Sigmoid colon (tissue), 7 donors: ENCODE data around the gene STX7. TPM values are rescaled to one million over a fixed set of nuclear protein-coding genes. Genes with fewer than 3 reads are reported as not detected.

Experiments used
- DNase-seq: peaks from one replicate; pipeline ENCODE4 v3.0.0-alpha.2; 2019
- H3K27ac ChIP-seq, 4 donors: fragments of 200-600 bp; sonication (generic); one replicate each; pipeline ENCODE4 v1.5.1; 2016 to 2019; ENCODE audit warnings: mild to moderate bottlenecking in 1 of 4
- H3K27me3 ChIP-seq, 3 donors: fragments of 200-600 bp; sonication (generic); one replicate each; pipeline ENCODE4 v1.5.1; 2019; ENCODE audit warnings: mild to moderate bottlenecking in 1 of 3
- H3K36me3 ChIP-seq, 4 donors: fragments of 200-600 bp; sonication (generic); one replicate each; pipeline ENCODE4 v1.5.1; 2016 to 2019
- H3K4me1 ChIP-seq, 4 donors: fragments of 200-600 bp; sonication (generic); one replicate each; pipeline ENCODE4 v1.5.1; 2017 to 2019
- H3K4me3 ChIP-seq, 4 donors: fragments of 200-600 bp; sonication (generic); one replicate each; pipeline ENCODE4 v1.5.1; 2017 to 2019; ENCODE audit warnings: mild to moderate bottlenecking in 2 of 4, moderate library complexity in 1 of 4
- H3K9me3 ChIP-seq, 4 donors: fragments of 200-600 bp in 3 of 4; sonication (generic) in 3 of 4; one replicate each; pipeline versions ENCODE4 v1.5.1 to v1.6.1; 2013 to 2019
- EP300 ChIP-seq, 4 donors: sonication (generic); formaldehyde crosslinking; IDR thresholded peaks; one replicate each; pipeline ENCODE4 v1.6.1; 2017; ENCODE audit warnings: antibody characterized with exemption in 4 of 4
- POLR2A ChIP-seq, 2 donors: fragments of 450-650 bp; IDR thresholded peaks; one replicate each; pipeline ENCODE4 v1.6.1; 2016; ENCODE audit warnings: antibody characterized with exemption in 2 of 2, mild to moderate bottlenecking in 2 of 2, moderate library complexity in 2 of 2
- POLR2AphosphoS5 ChIP-seq, 4 donors: sonication (generic); formaldehyde crosslinking; IDR thresholded peaks; one replicate each; pipeline ENCODE4 v1.6.1; 2017; ENCODE audit warnings: antibody characterized with exemption in 4 of 4
- WGBS, 2 donors: extraction: QIAGEN DNeasy Blood & Tissue Kit; methylation state at CpG; one replicate each; pipeline ENCODE4 v1.1.7; 2013; 5-methylcytosine and 5-hydroxymethylcytosine counted together
- intact Hi-C: fragments of 100-400 bp; cut with DNase I; formaldehyde crosslinking; loops from one replicate; pipeline ENCODE4 v1.15.1; 2023
- polyA plus RNA-seq, 3 donors: library from polyadenylated mRNA; stranded (reverse); fragments of 200-250 nt; gene quantifications; one replicate each; pipeline ENCODE4 v1.2.3, GENCODE V29; 2013
- total RNA-seq, 4 donors: library from RNA; depleted of rRNA; stranded (reverse); fragments of >200 nt; gene quantifications; one replicate each; pipeline ENCODE4 v1.1.0, GENCODE V29; 2016
- TF ChIP-seq, protein P1 (sequence below), 4 experiments: fragments of 450-650 bp in 3 of 4; fragments of 200-600 bp in 1 of 4; IDR thresholded peaks; one replicate each; pipeline ENCODE4 v1.5.1; 2016 to 2019; ENCODE audit warnings: antibody characterized with exemption in 4 of 4, mild to moderate bottlenecking in 3 of 4, moderate library complexity in 2 of 4
- donor health status: healthy with polysubstance abuse.
- donor health status: Bipolar disorder and iron deficiency.
- donor health status: healthy.

STX7 gene
- total and polyA plus RNA-seq, 7 donors: 27.1 to 72.5 (median 44.6) TPM

DNA sequence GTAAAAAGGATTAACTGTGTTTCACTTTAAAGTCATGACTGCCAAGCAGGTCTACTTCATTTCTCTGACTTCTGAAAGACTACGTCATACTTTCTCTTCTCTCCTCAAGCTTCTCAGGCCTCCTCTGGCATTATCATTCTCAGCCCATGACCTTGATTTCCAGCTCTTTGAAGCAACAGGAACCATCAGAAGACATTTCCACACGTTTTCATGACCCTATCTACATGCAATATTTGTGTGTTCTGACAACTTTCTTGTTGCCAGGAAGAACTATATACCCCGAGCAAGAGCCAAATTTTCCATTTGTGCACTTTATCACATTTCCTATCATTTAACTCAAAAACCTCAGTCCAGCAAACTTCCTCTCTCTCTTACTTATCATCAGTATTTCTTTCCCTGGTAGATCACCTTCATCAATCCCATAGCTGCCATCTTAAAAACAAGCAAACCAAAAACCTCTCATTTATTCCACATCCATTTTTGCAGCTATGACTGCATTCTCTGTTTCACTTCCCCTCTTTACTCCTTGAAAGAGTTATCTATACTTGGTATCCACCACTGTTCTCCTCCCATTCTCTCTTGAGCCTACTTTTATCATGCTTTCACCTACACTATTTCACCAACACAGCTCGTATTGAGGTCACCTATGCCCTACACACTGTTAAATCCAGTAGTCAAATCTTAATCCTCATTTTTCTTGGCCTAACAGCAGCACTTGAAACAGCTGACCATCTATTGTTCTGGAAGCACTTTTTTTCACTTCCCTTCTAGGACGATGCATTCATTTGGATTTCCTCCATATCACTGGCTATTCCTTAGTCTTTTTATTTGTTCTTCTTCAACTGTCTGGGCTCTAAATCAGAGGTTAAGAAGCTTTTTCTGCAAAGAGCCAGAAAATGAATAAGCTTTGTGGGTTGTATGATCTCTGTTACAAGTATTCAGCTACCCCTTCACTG, 47.1 kb downstream of the STX7 start:
- peaks cover 0 to 12% (median 0%) of the 10 kb centered on the region in 4 donors for H3K4me1 ChIP-seq
- TF ChIP-seq POLR2A (IDR thresholded peaks at IDR 0.05) (no peak), POLR2AphosphoS5 (IDR thresholded peaks at IDR 0.05) (no peak), EP300 (IDR thresholded peaks at IDR 0.05) (no peak)
- TF ChIP-seq, protein P1, sequence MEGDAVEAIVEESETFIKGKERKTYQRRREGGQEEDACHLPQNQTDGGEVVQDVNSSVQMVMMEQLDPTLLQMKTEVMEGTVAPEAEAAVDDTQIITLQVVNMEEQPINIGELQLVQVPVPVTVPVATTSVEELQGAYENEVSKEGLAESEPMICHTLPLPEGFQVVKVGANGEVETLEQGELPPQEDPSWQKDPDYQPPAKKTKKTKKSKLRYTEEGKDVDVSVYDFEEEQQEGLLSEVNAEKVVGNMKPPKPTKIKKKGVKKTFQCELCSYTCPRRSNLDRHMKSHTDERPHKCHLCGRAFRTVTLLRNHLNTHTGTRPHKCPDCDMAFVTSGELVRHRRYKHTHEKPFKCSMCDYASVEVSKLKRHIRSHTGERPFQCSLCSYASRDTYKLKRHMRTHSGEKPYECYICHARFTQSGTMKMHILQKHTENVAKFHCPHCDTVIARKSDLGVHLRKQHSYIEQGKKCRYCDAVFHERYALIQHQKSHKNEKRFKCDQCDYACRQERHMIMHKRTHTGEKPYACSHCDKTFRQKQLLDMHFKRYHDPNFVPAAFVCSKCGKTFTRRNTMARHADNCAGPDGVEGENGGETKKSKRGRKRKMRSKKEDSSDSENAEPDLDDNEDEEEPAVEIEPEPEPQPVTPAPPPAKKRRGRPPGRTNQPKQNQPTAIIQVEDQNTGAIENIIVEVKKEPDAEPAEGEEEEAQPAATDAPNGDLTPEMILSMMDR (IDR thresholded peaks at IDR 0.05): no peak
- no peak overlapping the region for H3K4me3 ChIP-seq
- no peak for DNase-seq
- intact Hi-C loops: no loop called here
- no peaks in the 10 kb centered on the region for H3K27me3 ChIP-seq
- WGBS, 2 donors: 80 to 84% methylated on average over 5 of the region's 5 CpGs
- H3K9me3 ChIP-seq: no peaks in the 10 kb centered on the region
- H3K36me3 ChIP-seq: peaks cover 11 to 83% (median 31%) of the 10 kb centered on the region in 4 donors
- no peak overlapping the region for H3K27ac ChIP-seq

DNA sequence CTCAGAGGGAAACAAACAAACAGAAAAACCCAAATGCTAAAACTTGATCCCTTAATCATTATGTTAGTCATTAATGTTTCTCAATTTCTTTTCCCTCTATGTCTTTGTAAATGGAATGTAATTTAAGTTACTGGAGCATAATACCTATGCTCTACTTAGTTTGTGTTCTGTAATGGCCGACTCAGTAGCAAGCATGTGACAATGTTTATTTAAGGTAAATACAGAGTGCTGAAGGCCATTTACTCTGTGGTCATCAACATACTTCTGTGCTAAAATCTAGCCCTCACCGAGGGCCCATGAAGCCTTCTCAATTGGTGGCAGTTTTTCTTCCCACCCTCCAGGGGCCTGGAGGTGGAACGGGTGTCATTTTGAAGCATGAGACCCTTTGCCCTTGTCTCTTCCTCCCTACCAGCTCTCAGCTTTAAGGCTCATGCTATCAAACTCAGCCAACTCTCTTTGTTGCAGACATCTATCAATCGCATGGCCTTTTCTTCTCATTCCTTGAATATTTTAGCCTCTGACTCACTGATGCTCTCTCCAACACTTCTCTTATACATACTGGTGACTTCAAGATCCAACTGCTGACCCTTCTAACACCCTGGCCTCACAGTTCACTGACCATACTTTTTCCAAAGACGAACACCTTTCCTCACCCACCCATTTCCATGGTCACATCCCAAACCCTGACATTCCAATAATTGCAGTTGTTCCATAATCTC, 48.2 kb downstream of the STX7 start:
- Histone ChIP-seq H3K27me3 (no peaks in the 10 kb centered on the region), H3K4me3 (no peak overlapping the region), H3K36me3 (peaks cover 11 to 83% (median 31%) of the 10 kb centered on the region in 4 donors), H3K9me3 (no peaks in the 10 kb centered on the region), H3K27ac (no peak overlapping the region), H3K4me1 (peaks cover 0 to 12% (median 0%) of the 10 kb centered on the region in 4 donors)
- no peak for DNase-seq
- 81 to 91% methylated on average over 5 of the region's 5 CpGs for WGBS, 2 donors
- TF ChIP-seq EP300 (IDR thresholded peaks at IDR 0.05): no peak
- TF ChIP-seq, protein P1 (IDR thresholded peaks at IDR 0.05): no peak
- TF ChIP-seq POLR2A (IDR thresholded peaks at IDR 0.05): no peak
- TF ChIP-seq POLR2AphosphoS5 (IDR thresholded peaks at IDR 0.05): no peak
- intact Hi-C loops: no loop called here

DNA sequence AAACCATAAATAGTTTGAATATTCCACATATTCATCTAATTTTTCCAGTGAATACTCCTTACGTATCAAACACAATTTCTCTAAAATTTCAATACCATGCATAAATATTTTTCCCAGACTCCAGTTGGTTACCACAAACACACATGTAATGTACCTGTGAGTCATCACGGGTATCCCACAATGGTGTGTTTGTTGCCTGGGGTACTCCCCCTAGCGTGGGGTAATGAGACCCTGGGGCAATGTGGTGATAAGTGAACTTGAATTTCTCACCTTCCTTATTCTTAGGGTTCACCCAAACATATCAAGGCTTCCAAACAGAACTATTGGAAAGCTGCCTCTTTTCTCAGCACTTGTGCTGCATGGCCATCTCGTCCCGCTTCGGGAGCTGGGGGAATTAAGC, 51.0 kb downstream of the STX7 start:
- H3K4me1 ChIP-seq: peaks cover 0 to 6% (median 0%) of the 10 kb centered on the region in 4 donors
- peaks cover 11 to 87% (median 33%) of the 10 kb centered on the region in 4 donors for H3K36me3 ChIP-seq
- 94 to 95% methylated on average over 6 of the region's 6 CpGs for WGBS, 2 donors
- intact Hi-C loops: no loop called here
- no peak overlapping the region for H3K4me3 ChIP-seq
- H3K27me3 ChIP-seq: no peaks in the 10 kb centered on the region
- no peak for DNase-seq
- TF ChIP-seq POLR2A (IDR thresholded peaks at IDR 0.05) (no peak), POLR2AphosphoS5 (IDR thresholded peaks at IDR 0.05) (no peak), EP300 (IDR thresholded peaks at IDR 0.05) (no peak)
- TF ChIP-seq, protein P1 (IDR thresholded peaks at IDR 0.05): no peak
- no peak overlapping the region for H3K27ac ChIP-seq
- no peaks in the 10 kb centered on the region for H3K9me3 ChIP-seq

DNA sequence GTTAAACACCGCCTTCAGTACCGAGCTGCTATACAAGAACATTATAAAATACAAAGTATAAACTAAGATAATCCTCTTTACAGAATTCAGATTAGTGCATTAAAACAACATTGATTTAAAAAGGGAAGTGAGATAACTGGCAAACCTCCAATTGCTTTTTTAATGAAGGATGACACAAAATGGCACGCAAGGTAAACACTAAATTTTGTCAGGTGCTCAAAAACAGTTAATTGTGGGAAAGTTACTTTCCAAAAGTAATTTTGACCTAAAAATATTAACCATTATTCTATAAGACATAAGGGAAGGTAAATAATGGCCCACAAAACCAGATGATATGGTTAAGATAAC, 53.3 kb downstream of the STX7 start:
- Histone ChIP-seq H3K4me3 (no peak overlapping the region), H3K36me3 (peaks cover 11 to 94% (median 33%) of the 10 kb centered on the region in 4 donors), H3K9me3 (no peaks in the 10 kb centered on the region), H3K27me3 (no peaks in the 10 kb centered on the region), H3K27ac (no peak overlapping the region), H3K4me1 (no peaks in the 10 kb centered on the region)
- DNase-seq: no peak
- intact Hi-C loops: no loop called here
- 82 to 85% methylated on average over 3 of the region's 3 CpGs for WGBS, 2 donors
- TF ChIP-seq POLR2AphosphoS5 (IDR thresholded peaks at IDR 0.05) (no peak), POLR2A (IDR thresholded peaks at IDR 0.05) (no peak), EP300 (IDR thresholded peaks at IDR 0.05) (no peak)
- TF ChIP-seq, protein P1 (IDR thresholded peaks at IDR 0.05): no peak
